Measurements from ENCODE around the gene FRMD5. TPM values are rescaled to one million over a fixed set of nuclear protein-coding genes. Genes with fewer than 3 reads are reported as not detected.

Gene FRMD5
- total and polyA plus RNA-seq, 9 donors, result 0.19 to 1.4 (median 0.46) TPM

DNA sequence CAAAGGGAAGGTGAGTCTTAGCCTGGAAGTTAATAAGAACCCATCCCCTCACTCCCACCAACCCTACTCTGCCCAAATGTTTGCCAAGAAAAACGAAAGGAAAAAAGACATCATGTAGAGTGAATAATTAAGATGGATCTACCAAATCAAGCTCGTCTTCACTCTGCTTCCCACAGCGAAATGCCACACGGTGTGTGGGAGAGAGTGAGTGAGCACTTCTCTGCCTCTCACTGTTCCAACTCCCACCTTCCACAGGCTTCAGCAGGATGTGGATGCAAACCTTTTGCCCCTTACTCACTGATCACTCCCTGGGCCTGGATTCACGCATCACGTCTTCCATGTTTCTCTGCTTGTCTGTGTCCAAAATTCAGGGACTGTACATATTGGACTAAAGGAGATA lies 282.9 kb downstream of the FRMD5 start:
- Histone ChIP-seq H3K4me3 (ENCODE audit: low read length) (no peak overlapping the region), H3K9me3 (replicated peaks; ENCODE audit: control insufficient read depth, low read depth, low read length) (no peaks in the 10 kb centered on the region), H3K4me1 (ENCODE audit: control insufficient read depth, insufficient read depth, low read length) (peaks cover 3% of the 10 kb centered on the region), H3K36me3 (ENCODE audit: control insufficient read depth, insufficient read depth, low read length) (no peaks in the 10 kb centered on the region), H3K27me3 (ENCODE audit: control insufficient read depth, insufficient read depth, low read length) (no peaks in the 10 kb centered on the region), H3K27ac (ENCODE audit: low read length) (no peak overlapping the region)
- WGBS (ENCODE audit: insufficient coverage), result 60% methylated on average over 1 of the region's 6 CpGs
- no peak for DNase-seq

DNA sequence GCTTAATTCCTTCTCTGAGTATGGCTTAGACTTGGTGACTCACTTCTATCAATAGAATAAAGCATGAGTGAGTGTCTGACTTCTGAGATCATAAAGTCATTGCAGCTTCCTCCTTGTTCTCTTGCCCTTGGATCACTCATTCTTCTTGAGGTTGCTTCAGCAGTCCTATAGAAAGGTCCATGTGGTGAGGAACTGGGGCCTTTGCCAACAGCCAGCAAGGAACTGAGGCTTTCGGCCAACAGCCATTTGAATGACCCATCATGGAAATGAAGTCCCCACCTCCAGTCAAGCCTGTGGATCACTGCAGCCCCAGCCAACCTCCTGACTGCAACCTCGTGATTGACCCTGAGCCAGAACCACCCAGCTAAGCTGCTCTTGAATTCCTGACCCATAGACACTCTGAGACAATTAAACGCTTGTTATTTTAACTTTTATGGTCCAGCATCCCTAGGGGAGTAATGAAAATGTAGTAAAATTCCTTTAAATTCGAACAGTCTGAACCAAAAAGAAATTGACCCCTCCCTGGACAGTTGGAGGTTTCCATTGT lies 283.8 kb downstream of the FRMD5 start:
- Histone ChIP-seq H3K27me3 (ENCODE audit: control insufficient read depth, insufficient read depth, low read length) (no peaks in the 10 kb centered on the region), H3K4me3 (ENCODE audit: low read length) (no peak overlapping the region), H3K4me1 (ENCODE audit: control insufficient read depth, insufficient read depth, low read length) (peaks cover 3% of the 10 kb centered on the region), H3K36me3 (ENCODE audit: control insufficient read depth, insufficient read depth, low read length) (no peaks in the 10 kb centered on the region), H3K27ac (ENCODE audit: low read length) (no peak overlapping the region), H3K9me3 (replicated peaks; ENCODE audit: control insufficient read depth, low read depth, low read length) (no peaks in the 10 kb centered on the region)
- 20% methylated on average over 1 of the region's 4 CpGs for WGBS (ENCODE audit: insufficient coverage)
- peak; percentile 73 for DNase-seq

DNA sequence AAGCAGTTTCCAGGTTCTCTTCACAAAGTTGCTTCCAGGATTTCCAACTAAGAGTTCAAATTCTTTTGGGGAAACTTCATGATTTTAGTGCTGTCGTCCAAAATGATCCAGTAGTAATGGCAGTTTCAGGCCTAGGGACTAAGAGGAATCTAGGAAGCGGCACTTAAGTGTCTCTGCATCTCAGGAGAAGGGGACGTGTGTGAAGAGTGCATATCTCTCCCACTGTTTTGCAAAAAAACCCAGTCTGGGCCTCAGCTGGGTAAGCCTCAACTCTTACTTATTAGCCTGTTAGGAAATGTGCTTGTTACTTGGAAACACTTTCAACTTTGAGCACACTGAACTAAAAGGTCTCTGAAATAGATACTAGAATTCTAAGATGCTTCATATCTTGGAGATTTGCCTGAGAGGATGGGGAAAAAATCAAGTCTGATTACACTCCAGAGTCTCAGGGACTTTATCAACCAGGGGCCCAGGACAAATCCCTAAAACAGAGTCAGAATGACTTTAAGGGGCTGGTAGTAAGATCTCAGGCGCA lies 286.5 kb downstream of the FRMD5 start:
- Histone ChIP-seq H3K9me3 (replicated peaks; ENCODE audit: control insufficient read depth, low read depth, low read length) (no peaks in the 10 kb centered on the region), H3K27me3 (ENCODE audit: control insufficient read depth, insufficient read depth, low read length) (no peaks in the 10 kb centered on the region), H3K4me3 (ENCODE audit: low read length) (no peak overlapping the region), H3K4me1 (ENCODE audit: control insufficient read depth, insufficient read depth, low read length) (peaks cover 8% of the 10 kb centered on the region), H3K36me3 (ENCODE audit: control insufficient read depth, insufficient read depth, low read length) (no peaks in the 10 kb centered on the region), H3K27ac (ENCODE audit: low read length) (peak overlapping the region; percentile 43)
- 40% methylated on average over 2 of the region's 4 CpGs for WGBS (ENCODE audit: insufficient coverage)
- peak; percentile 68 for DNase-seq

DNA sequence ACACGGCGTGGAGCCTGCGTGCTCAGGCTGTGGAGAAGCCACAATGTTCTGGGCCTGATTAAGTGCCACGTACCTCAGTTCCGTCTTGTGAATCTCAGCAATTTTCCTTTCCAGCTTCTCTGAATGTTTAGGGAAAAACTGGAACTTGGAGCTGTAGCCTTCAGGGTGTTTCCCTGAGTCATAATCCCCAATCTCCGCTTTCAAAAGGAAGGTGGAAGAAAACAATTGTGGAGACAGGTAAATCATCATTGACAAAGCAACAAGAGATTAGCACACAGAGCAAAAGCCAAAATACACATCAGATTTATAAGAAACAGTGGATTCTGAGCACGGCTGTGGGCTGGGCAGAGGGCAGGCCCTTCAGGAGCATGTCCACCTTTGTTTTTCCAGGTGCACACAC lies 289.3 kb downstream of the FRMD5 start:
- 77% methylated on average over 4 of the region's 7 CpGs for WGBS (ENCODE audit: insufficient coverage)
- DNase-seq, result no peak
- Histone ChIP-seq H3K36me3 (ENCODE audit: control insufficient read depth, insufficient read depth, low read length) (no peaks in the 10 kb centered on the region), H3K4me3 (ENCODE audit: low read length) (no peak overlapping the region), H3K9me3 (replicated peaks; ENCODE audit: control insufficient read depth, low read depth, low read length) (no peaks in the 10 kb centered on the region), H3K27ac (ENCODE audit: low read length) (no peak overlapping the region), H3K27me3 (ENCODE audit: control insufficient read depth, insufficient read depth, low read length) (no peaks in the 10 kb centered on the region), H3K4me1 (ENCODE audit: control insufficient read depth, insufficient read depth, low read length) (peaks cover 5% of the 10 kb centered on the region)

DNA sequence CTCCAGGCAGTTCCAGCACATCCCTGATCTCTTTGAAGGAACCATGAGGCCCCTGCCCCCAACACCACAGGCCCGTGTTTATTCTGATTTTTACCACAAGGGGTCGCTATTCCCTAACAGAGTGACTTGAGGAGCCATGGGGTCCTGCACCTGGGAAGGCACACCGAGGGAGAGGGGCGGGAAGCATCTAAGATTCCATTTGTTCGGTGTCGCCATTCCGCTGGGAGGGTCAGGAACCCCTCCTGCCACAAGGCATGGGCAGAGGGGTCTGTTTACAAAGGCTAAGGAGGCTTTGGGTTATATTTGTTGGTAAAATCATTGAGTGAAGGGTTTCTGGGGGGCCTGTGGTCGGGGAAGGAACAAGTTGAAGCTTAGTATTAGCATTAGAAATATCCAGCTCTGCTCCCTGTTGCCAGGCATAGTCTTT lies 291.2 kb downstream of the FRMD5 start:
- WGBS (ENCODE audit: insufficient coverage), result 8% methylated on average over 6 of the region's 8 CpGs
- peaks cover 5% of the 10 kb centered on the region for H3K4me1 ChIP-seq (ENCODE audit: control insufficient read depth, insufficient read depth, low read length)
- no peaks in the 10 kb centered on the region for H3K36me3 ChIP-seq (ENCODE audit: control insufficient read depth, insufficient read depth, low read length)
- no peaks in the 10 kb centered on the region for H3K27me3 ChIP-seq (ENCODE audit: control insufficient read depth, insufficient read depth, low read length)
- no peak overlapping the region for H3K4me3 ChIP-seq (ENCODE audit: low read length)
- peak; percentile 68 for DNase-seq
- H3K9me3 ChIP-seq (replicated peaks; ENCODE audit: control insufficient read depth, low read depth, low read length), result no peaks in the 10 kb centered on the region
- no peak overlapping the region for H3K27ac ChIP-seq (ENCODE audit: low read length)

DNA sequence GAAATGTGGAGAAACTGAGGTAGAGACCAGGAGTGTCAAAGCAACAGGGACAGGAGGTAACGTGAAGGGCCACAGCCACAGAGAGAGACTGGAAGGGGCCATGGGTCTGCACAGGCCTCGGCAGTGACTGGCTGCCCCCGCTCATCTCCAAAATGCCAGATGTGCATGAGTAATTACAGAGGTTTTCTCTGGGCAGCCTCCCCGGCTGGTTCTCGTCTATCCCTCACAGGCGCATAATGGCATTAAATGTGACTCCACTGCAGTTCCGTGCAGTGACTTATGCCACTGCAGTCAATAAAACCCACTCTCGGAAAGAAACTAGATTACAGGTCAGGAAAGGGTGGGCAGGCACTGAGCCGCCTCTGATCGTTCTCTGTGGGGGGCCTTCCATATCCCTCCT lies 293.6 kb downstream of the FRMD5 start:
- Histone ChIP-seq H3K36me3 (ENCODE audit: control insufficient read depth, insufficient read depth, low read length) (no peaks in the 10 kb centered on the region), H3K9me3 (replicated peaks; ENCODE audit: control insufficient read depth, low read depth, low read length) (no peaks in the 10 kb centered on the region), H3K27me3 (ENCODE audit: control insufficient read depth, insufficient read depth, low read length) (no peaks in the 10 kb centered on the region), H3K27ac (ENCODE audit: low read length) (no peak overlapping the region), H3K4me3 (ENCODE audit: low read length) (no peak overlapping the region), H3K4me1 (ENCODE audit: control insufficient read depth, insufficient read depth, low read length) (peaks cover 5% of the 10 kb centered on the region)
- 47% methylated on average over 6 of the region's 10 CpGs for WGBS (ENCODE audit: insufficient coverage)
- no peak for DNase-seq

DNA sequence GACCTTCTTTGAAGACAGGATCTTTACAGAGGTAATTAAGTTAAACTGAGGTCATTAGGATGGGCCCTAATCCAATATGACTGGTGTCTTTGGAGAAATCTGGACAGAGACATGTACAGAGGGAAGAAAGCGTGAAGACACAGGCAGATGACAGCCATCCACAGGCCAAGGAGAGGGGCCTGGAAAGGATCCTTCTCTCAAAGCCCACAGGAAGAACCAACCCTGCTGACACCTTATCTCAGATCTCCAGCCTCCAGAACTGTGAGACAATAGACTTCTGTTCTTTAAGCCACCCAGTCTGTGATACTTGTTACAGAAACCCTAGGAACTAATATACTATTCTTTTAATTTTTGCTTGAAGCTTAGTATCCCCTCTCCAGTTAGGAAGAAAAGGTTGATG lies 294.1 kb downstream of the FRMD5 start:
- H3K27me3 ChIP-seq (ENCODE audit: control insufficient read depth, insufficient read depth, low read length), result no peaks in the 10 kb centered on the region
- H3K27ac ChIP-seq (ENCODE audit: low read length), result no peak overlapping the region
- H3K4me1 ChIP-seq (ENCODE audit: control insufficient read depth, insufficient read depth, low read length), result peaks cover 5% of the 10 kb centered on the region
- no peaks in the 10 kb centered on the region for H3K9me3 ChIP-seq (replicated peaks; ENCODE audit: control insufficient read depth, low read depth, low read length)
- no CpG with 5 or more reads among the region's 1 CpG for WGBS (ENCODE audit: insufficient coverage)
- DNase-seq, result no peak
- H3K36me3 ChIP-seq (ENCODE audit: control insufficient read depth, insufficient read depth, low read length), result no peaks in the 10 kb centered on the region
- H3K4me3 ChIP-seq (ENCODE audit: low read length), result no peak overlapping the region

DNA sequence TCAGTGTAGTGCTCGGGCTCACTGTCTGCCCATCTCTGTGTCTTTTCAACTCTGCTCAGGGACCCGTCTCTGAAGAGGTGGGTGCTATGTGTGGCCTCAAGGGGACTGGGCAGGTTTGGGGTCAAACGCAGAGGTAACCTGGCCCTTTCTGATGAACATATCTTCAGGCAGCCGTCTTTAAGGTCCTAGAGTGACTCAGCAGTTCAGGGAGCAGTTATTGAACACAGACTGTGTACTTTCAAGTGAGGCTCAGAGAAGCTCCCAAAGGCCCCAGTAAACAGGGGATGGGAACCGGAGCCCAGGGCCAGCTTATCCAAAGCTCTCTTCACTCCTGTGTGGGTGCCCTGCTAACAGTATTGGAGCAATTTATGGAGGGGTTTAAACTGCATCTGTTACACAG lies 295.1 kb downstream of the FRMD5 start:
- Histone ChIP-seq H3K4me1 (ENCODE audit: control insufficient read depth, insufficient read depth, low read length) (peaks cover 5% of the 10 kb centered on the region), H3K9me3 (replicated peaks; ENCODE audit: control insufficient read depth, low read depth, low read length) (no peaks in the 10 kb centered on the region), H3K36me3 (ENCODE audit: control insufficient read depth, insufficient read depth, low read length) (no peaks in the 10 kb centered on the region), H3K4me3 (ENCODE audit: low read length) (no peak overlapping the region), H3K27me3 (ENCODE audit: control insufficient read depth, insufficient read depth, low read length) (no peaks in the 10 kb centered on the region), H3K27ac (ENCODE audit: low read length) (no peak overlapping the region)
- no peak for DNase-seq
- 76% methylated on average over 3 of the region's 5 CpGs for WGBS (ENCODE audit: insufficient coverage)

DNA sequence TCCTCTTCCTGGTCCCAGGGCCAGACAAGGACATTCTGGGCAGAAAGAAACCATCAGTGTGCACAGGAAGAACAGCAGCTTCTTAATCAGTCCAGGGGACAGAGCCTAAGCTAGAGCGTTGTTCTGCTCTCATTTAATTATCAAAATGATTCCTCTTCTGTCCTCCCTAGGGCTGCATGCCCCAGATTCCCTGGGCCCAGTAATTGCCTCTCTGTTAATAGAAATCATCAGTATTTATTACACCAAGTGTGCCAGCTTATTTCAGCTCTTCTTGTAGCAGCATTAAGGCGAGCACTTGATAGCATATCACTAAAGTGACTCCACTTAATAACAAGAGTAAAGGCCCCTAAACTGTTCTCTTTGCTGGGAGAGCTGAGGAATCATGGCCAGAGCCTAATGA lies 296.2 kb downstream of the FRMD5 start:
- Histone ChIP-seq H3K9me3 (replicated peaks; ENCODE audit: control insufficient read depth, low read depth, low read length) (no peaks in the 10 kb centered on the region), H3K36me3 (ENCODE audit: control insufficient read depth, insufficient read depth, low read length) (no peaks in the 10 kb centered on the region), H3K27me3 (ENCODE audit: control insufficient read depth, insufficient read depth, low read length) (no peaks in the 10 kb centered on the region), H3K4me1 (ENCODE audit: control insufficient read depth, insufficient read depth, low read length) (peaks cover 10% of the 10 kb centered on the region), H3K27ac (ENCODE audit: low read length) (no peak overlapping the region), H3K4me3 (ENCODE audit: low read length) (no peak overlapping the region)
- no peak for DNase-seq
- WGBS (ENCODE audit: insufficient coverage), result 20% methylated on average over 1 of the region's 2 CpGs

DNA sequence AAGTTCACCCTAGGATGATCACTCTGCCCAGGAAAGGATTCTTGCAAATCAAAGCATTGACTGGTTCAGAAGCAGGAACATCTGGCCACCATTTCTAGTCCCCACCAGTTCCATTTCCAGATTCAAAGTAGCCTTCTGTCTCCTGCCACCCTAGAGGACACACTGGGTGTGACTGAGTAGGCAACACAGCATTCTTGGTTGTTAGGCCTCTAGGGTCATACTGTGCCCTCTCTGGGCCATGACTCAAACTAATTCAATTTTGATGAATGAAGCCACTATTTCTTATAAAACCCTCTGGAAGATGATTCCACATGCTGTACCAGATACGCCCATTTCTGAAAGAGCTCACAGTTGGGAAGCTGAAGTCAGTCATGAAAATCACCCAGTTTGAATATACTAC lies 298.5 kb downstream of the FRMD5 start:
- H3K27ac ChIP-seq (ENCODE audit: low read length), result no peak overlapping the region
- H3K9me3 ChIP-seq (replicated peaks; ENCODE audit: control insufficient read depth, low read depth, low read length), result no peaks in the 10 kb centered on the region
- H3K4me3 ChIP-seq (ENCODE audit: low read length), result no peak overlapping the region
- DNase-seq, result no peak
- WGBS (ENCODE audit: insufficient coverage), result no CpG with 5 or more reads among the region's 1 CpG
- no peaks in the 10 kb centered on the region for H3K36me3 ChIP-seq (ENCODE audit: control insufficient read depth, insufficient read depth, low read length)
- no peaks in the 10 kb centered on the region for H3K27me3 ChIP-seq (ENCODE audit: control insufficient read depth, insufficient read depth, low read length)
- H3K4me1 ChIP-seq (ENCODE audit: control insufficient read depth, insufficient read depth, low read length), result peaks cover 13% of the 10 kb centered on the region

DNA sequence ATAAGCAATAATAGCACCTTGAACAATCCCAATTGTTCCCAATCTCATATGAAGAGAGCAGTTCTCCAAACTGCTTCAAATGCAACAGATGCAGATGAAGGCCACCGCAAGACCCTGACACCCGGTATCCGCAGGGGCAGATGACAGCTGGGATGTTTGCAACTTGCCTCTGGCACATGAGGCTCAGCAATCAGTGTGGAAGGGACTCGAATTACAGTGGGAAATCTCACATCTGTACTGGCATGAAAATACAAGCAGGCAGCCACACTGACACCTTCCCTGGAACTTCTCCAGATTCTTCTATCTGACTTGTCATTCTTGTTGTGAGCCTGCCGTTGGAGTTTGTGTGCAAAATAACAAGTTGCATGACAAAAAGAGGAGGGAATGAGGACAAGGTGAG lies 299.5 kb downstream of the FRMD5 start:
- Histone ChIP-seq H3K9me3 (replicated peaks; ENCODE audit: control insufficient read depth, low read depth, low read length) (no peaks in the 10 kb centered on the region), H3K27me3 (ENCODE audit: control insufficient read depth, insufficient read depth, low read length) (no peaks in the 10 kb centered on the region), H3K4me1 (ENCODE audit: control insufficient read depth, insufficient read depth, low read length) (peaks cover 22% of the 10 kb centered on the region), H3K4me3 (ENCODE audit: low read length) (no peak overlapping the region), H3K27ac (ENCODE audit: low read length) (no peak overlapping the region), H3K36me3 (ENCODE audit: control insufficient read depth, insufficient read depth, low read length) (no peaks in the 10 kb centered on the region)
- WGBS (ENCODE audit: insufficient coverage), result 38% methylated on average over 3 of the region's 5 CpGs
- no peak for DNase-seq
